ENCODE measurements around the gene DCAF6. TPM values are rescaled to one million over a fixed set of nuclear protein-coding genes. Genes with fewer than 3 reads are reported as not detected.

The DCAF6 gene
- total RNA-seq, 2 experiments from 2014 or later = 23.2 to 30.6 TPM

DNA sequence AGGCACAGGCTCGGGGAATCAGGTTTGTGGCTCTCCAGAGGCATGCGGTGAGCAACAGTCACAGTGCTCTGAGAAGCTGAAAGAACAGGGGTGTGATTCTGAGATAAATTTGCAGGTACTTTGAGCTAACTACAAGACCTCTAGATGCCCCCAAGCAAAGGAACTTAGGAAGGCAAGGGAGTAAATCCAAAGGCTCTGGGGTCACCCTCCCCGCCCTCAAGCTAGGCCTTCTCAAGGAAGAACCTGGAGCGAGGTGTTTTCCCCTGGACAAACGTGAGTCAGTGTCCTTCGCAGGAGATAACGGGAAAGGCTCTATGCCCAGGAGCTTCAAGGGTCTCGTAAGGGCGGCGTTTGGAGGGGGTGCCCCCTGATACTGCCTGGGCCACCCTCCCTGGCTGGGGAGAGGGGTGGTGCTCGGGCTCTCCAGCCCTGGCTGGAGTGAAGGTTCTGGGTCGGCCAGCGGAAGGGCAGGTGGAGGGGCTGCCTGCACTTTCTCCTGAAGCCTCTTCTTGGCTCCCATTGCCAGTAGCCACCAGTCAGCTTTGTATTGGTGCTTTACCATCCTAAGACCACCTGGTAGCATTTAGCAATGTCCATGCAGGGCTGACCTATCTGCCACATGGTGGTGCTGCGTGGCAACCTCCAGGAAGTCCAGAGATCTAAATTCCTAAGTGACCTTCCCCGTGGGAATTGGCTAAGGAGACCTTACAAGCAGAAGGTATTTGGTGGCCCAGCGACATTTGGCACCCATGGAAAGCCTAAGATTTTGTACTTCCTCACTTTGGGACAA is 156.3 kb downstream of the DCAF6 start:
- H3K9me3 ChIP-seq (ENCODE audit: low read length) = no peaks in the 10 kb centered on the region
- H3K27ac ChIP-seq (ENCODE audit: low read depth, low read length, poor library complexity, severe bottlenecking) = no peak overlapping the region
- H2AFZ ChIP-seq (ENCODE audit: low read length) = no peak overlapping the region
- no peaks in the 10 kb centered on the region for H3K4me1 ChIP-seq (ENCODE audit: insufficient read depth, low read length, poor library complexity, severe bottlenecking)
- no TSS peak for BruUV-seq (replicated peaks)
- H3K36me3 ChIP-seq (ENCODE audit: insufficient read depth, low read length) = no peaks in the 10 kb centered on the region
- no peaks in the 10 kb centered on the region; the same call in 1 of the 2 replicates for H4K20me1 ChIP-seq (ENCODE audit: insufficient read depth, low read length)
- no peaks in the 10 kb centered on the region for H3K9me2 ChIP-seq (ENCODE audit: insufficient read depth, low read length)
- no peak overlapping the region for H3K4me2 ChIP-seq (ENCODE audit: low read length)
- H3K79me2 ChIP-seq (ENCODE audit: insufficient read depth, low read depth, low read length) = no peaks in the 10 kb centered on the region
- no peak for TF ChIP-seq EZH2phosphoT487 (IDR thresholded peaks at IDR 0.05; ENCODE audit: borderline replicate concordance, low read depth, low read length)
- TF ChIP-seq CTCF (conservative IDR thresholded peaks at IDR 0.05; ENCODE audit: low read length) = 0 out of 2 replicates have a peak, but pooled peaks have one; percentile 22
- ChIA-PET POLR2A (no interaction called here), CTCF (ENCODE audit: unreplicated experiment) (no interaction called here)
- no peak for DNase-seq (ENCODE audit: low spot score)
- intact Hi-C loops (cut with micrococcal nuclease; ENCODE audit: unreplicated experiment) = no loop called here
- no peak overlapping the region for H3K4me3 ChIP-seq (ENCODE audit: low read depth, low read length, poor library complexity, severe bottlenecking)

DNA sequence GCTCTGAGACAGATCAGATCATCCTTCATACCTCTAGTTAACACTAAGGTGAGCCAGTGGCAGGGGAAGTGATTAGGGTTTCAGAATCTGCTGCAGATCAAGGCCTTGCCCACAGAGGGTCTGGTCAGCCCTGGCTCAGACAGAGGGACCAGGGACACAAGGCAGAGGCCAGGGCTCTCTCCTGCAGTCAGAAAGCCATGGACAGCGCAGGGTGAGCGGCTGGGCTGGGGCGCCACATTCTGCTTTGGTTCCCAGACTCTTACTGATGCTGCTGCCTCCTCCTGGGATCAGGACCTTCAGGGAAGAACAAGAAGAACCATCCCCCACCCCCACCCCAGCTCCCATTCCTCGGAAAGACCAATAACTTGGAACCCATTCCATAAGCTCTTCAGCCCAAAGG is 157.1 kb downstream of the DCAF6 start:
- CTCF ChIA-PET (ENCODE audit: unreplicated experiment) = no interaction called here
- TF ChIP-seq EZH2phosphoT487 (IDR thresholded peaks at IDR 0.05; ENCODE audit: borderline replicate concordance, low read depth, low read length) (no peak), CTCF (conservative IDR thresholded peaks at IDR 0.05; ENCODE audit: low read length) (no peak)
- Histone ChIP-seq H3K9me3 (ENCODE audit: low read length) (no peaks in the 10 kb centered on the region), H3K9me2 (ENCODE audit: insufficient read depth, low read length) (no peaks in the 10 kb centered on the region), H3K4me3 (ENCODE audit: low read depth, low read length, poor library complexity, severe bottlenecking) (no peak overlapping the region), H3K27ac (ENCODE audit: low read depth, low read length, poor library complexity, severe bottlenecking) (no peak overlapping the region), H3K4me1 (ENCODE audit: insufficient read depth, low read length, poor library complexity, severe bottlenecking) (no peaks in the 10 kb centered on the region), H4K20me1 (ENCODE audit: insufficient read depth, low read length) (no peaks in the 10 kb centered on the region; the same call in 1 of the 2 replicates), H3K4me2 (ENCODE audit: low read length) (no peak overlapping the region), H3K36me3 (ENCODE audit: insufficient read depth, low read length) (no peaks in the 10 kb centered on the region), H2AFZ (ENCODE audit: low read length) (no peak overlapping the region), H3K79me2 (ENCODE audit: insufficient read depth, low read depth, low read length) (no peaks in the 10 kb centered on the region)
- POLR2A ChIA-PET = no interaction called here
- no TSS peak for BruUV-seq (replicated peaks)
- no peak for DNase-seq (ENCODE audit: low spot score)
- intact Hi-C loops (cut with micrococcal nuclease; ENCODE audit: unreplicated experiment) = no loop called here

DNA sequence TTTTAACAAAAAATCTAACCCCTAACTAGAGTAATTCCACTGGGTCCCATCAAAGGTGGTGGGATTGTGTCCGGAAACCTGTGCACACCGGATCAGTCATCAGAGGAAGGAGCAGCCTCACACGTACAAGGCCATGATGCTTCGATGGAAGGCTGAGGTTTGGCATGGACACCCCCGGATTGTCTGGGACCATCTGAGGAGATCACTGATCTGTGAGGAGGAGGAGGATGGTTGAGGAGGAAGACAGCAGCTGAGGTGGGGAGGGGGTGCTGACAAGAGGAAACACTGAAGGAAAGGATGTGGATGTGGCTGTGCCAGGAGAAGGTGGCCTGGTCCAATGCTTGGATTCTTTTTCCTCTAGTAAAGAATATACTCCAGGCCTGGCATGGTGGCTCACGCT is 159.0 kb downstream of the DCAF6 start:
- TF ChIP-seq CTCF (conservative IDR thresholded peaks at IDR 0.05; ENCODE audit: low read length) (no peak), EZH2phosphoT487 (IDR thresholded peaks at IDR 0.05; ENCODE audit: borderline replicate concordance, low read depth, low read length) (no peak)
- CTCF ChIA-PET (ENCODE audit: unreplicated experiment) = no interaction called here
- no peak overlapping the region for H2AFZ ChIP-seq (ENCODE audit: low read length)
- DNase-seq (ENCODE audit: low spot score) = no peak
- no peak overlapping the region for H3K4me3 ChIP-seq (ENCODE audit: low read depth, low read length, poor library complexity, severe bottlenecking)
- no peaks in the 10 kb centered on the region for H3K9me3 ChIP-seq (ENCODE audit: low read length)
- H3K36me3 ChIP-seq (ENCODE audit: insufficient read depth, low read length) = no peaks in the 10 kb centered on the region
- intact Hi-C loops (cut with micrococcal nuclease; ENCODE audit: unreplicated experiment) = no loop called here
- no peak overlapping the region for H3K27ac ChIP-seq (ENCODE audit: low read depth, low read length, poor library complexity, severe bottlenecking)
- BruUV-seq (replicated peaks) = no TSS peak
- no peak overlapping the region for H3K4me2 ChIP-seq (ENCODE audit: low read length)
- no peaks in the 10 kb centered on the region for H3K79me2 ChIP-seq (ENCODE audit: insufficient read depth, low read depth, low read length)
- POLR2A ChIA-PET = interaction anchor here (0.9 kb wide), 1 partner anchor 16 kb away, joined by 3 read pairs; no protein-coding TSS in a partner anchor
- H3K9me2 ChIP-seq (ENCODE audit: insufficient read depth, low read length) = no peaks in the 10 kb centered on the region
- H3K4me1 ChIP-seq (ENCODE audit: insufficient read depth, low read length, poor library complexity, severe bottlenecking) = no peaks in the 10 kb centered on the region
- no peaks in the 10 kb centered on the region for H4K20me1 ChIP-seq (ENCODE audit: insufficient read depth, low read length)
